Stromal cell of bone marrow (primary cell): ENCODE results near the gene POU2F2.
A peak's percentile ranks its signal among the peaks of the same experiment; 100 is the strongest.

Experiments used
- DNase-seq: peaks from one replicate; pipeline ENCODE4 v3.0.0-alpha.2; 2012; ENCODE audit warnings: low read depth

Gene POU2F2

DNA sequence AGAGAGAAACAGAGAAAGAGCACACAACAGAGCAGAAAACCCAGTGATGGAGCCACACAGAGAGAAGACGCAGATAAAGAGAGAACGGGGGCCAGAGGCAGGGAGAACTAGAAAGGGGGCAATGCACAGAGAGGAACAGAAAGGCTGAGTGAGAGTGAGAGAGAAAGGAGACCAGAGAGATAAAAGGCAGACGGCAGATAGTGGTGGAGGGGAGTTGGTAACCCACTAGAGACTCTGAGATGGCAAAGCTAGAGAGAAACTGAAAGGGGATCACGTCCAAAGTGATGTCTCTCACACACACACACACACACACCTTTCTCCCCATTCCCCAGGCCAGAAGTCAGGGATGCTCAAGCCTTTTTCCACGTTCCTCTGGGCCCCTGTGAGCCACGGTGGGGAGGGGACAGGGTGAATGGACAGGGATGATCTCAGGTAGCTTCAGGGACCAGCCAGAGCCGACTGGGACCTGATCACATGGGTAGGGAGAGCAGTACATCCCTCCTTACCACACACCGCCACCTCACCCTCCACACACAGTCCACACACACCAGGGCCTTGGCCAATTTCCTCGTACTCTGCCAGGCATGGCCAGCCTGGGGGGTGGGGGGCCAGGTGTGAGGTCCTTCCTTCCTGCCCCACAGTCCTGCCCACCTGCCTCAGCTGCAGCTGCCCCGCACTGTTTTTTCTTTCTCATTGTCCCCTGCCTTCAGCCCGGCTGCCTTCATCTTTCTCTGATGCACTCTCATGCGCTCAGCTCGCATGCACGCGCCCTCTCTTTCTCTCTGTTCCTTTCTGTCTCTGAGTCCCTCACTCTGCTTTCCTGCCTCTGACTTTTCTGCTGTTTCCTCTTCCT, 22.5 kb upstream of the POU2F2 start:
- no peak for DNase-seq

DNA sequence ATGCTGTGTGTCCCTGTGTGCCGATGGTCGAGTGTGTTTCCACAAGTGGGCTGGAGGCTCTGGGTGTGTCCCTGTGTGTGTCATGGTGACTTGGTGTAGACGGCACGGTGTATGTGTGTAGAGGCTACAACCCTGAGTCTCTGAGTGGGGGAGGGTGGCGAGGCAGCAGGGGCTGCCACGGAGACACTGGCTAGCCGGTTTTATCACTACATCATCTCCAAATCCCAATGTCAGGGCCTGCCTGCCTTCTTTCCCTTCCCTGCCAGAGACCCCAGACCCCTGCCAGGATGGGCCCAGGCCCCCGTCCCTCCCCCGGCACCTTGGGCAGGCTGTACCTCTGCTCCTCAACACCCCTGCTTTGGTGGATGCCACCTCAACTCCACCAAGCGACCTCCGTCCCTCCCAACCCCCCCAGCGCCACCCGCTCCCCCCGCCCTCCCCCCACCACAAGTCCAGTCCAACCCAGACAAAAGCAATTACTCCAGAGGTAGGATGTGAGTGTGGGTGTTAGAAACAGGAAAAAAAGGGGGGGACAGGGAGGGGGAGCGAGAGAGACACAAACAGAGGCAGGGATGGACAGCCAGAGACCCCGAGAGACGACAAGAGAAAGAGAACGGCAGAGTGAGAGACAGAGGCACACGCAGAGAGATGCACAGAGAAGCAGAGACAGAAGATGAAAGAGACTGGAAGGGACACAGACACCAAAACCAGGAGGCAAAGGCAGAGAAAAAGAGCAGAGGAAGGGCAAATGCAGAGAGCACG, 21.6 kb upstream of the POU2F2 start:
- DNase-seq, result no peak

DNA sequence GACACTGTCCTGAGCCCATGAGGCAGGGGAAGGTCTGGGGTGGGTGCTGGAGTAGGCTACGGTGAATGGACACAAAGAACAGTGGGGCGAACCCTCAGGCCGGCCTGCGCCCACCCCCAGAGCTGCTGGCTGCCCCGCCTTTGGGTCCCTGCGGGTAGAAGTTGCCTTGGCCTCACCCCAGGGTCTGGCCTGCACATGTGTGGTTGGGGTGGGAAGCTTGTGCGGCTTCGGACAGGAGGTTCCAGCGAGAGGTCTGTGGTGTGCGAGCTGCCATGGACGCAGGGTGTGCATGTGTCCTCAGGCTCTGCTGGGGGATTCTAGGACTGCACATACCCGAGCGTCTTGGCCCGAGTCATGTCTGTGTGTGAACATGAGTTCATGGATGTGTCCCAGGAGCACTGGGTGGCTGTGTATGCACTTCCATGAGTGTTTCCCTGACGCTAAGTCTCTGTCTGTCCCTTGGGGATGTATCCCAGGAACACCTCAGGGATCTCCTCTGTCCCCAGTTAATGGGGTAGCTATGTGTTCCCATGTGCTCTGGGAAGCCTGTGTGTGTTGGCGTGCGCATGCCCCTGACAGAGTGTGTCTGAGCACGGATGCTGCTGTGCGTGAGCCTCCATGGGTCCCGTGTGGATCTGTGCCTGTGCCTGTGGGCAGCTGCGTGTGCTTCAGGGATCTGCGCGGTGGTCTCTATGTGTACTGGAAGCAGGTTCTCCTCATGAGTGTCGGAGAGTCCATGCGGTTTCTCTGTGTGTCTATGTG, 20.8 kb upstream of the POU2F2 start:
- no peak for DNase-seq

DNA sequence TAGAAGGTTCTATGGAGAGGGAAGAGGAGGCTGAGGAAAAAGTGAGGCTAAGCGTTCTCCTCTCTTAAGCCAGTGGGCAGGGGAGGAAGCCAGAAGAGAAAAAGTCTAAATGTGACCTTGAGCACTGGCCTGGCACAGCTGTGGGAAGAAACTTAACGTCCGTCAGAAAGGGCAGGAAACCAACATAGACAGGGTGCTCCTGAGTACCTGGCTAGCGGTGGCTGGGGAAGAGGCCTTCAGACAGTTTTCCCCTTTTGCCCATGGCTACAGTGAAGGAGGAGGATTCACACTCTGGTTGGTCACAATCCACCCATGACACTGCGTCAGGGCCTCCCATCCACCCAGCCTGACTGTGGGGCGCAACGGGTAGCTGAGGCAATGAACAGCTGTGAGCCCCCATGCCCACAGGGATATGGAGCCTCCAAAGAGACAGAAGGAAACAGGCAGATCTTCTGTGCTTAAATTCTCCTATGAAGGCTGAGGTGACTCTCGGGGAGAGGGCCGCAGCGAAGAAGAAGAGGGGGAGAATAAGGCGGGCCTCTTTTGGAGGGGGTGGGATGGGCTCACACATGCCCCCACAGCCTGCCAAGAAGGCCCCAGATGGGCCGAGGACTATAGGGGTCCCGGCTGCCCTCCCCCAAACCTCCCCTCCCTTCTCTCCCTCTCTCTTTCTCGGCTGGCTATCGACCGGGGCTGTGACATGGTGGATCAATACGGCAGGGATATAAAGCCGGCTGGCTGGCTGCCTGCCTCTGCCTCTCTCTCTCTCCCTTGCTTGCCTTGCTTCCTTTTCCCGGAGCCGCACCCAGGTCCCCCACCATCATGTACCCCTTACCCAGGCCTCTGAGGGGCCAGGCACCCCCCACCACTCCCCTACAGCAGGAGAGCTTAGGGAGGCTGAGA, 19.8 kb upstream of the POU2F2 start:
- DNase-seq, result no peak

DNA sequence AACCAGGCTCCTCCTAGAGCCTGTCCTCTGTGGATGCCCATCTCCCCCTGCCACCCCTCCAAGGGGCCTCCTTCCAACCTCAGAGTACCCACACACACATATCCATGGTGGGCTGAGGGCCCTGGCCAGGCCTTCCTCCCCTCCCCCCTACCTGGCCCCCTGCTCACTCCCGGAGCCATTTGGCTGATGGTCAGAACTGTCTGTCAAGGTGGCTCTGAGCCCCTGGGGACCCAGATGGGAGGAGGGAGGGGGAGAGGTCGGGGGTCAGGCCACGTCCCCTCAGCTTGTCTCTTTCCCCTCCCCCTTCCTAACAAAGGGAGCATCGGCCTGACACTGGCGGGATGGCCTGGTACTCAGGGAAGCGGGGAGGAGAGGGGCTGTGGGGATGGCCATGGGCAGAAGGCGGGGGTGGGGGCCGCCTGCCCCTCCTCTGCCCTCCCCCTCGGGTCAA, 18.7 kb upstream of the POU2F2 start:
- no peak for DNase-seq

DNA sequence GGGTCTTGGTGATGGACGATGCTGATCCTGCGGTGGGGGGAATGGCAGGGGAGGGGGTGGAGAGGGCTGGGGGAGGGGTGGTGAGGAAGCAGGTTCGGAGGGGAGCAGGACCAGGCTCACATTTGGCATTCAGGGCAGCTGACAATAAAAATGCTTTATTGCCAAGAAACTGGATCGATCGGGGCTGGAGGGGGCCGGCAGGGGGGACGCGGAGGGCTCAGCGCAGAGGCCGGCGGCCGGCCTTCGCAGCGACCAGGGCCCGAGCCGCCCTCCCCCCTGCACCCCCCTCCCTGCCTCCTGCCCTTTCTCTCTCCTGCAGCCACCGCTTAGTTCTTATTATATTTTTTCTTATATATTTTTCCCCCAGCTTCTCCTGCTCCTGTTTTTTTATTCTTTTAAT, 18.1 kb upstream of the POU2F2 start:
- no peak for DNase-seq

DNA sequence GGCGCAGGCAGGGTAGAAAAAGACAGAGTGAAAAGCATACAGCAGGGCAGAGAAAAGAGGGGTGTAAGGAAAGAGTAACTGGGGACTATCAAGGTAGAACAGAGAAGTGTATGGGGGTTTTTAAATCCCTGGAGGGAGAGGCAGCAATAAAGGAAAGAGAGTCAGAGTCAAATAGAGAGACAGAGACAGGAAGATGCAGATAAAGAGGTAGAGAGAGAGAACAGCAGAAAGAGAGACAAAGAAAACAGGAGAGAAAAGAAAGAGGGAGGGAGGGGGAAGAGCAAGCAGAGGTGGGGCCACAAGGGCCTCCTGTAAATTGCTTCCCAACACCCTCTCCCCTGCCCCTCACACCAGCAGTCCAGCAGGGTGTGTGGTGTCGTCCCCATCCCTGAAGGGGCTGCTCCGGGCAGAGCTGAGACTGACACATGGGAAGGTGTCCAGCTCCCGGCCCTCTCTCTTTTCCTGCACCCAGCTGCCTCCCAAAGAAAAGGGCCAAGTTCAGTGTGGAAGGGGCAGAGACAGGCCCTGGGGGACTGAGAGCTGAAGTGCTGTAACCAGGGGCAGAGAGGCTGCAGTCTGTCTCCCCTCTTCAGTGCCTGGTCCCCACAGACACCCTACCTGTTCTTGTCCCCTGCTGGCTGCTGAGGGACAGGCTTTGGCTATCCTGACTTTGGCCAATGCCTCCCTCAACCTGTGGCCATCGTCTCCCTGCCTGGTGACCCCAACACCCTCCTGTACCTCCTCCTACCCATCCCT, 17.4 kb upstream of the POU2F2 start:
- no peak for DNase-seq

DNA sequence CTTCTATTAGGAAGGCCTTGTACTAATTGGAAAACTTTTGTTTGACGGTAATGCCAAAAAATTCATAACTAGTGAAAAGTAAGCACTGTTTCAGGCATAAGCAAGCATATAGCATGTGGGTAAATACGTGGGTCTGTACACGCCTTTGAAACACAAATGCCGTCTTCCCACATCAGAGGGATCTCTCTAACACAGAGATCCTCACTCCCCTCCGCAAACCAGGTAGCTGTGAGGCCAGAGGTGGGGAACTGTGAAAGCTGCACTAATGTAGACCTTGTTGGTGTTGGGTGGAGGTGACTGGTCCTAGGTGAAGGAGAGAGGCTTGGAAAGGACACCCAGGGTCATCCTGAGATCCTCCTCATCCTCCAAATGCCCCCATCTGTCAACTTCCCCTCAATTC, 16.0 kb upstream of the POU2F2 start:
- no peak for DNase-seq

DNA sequence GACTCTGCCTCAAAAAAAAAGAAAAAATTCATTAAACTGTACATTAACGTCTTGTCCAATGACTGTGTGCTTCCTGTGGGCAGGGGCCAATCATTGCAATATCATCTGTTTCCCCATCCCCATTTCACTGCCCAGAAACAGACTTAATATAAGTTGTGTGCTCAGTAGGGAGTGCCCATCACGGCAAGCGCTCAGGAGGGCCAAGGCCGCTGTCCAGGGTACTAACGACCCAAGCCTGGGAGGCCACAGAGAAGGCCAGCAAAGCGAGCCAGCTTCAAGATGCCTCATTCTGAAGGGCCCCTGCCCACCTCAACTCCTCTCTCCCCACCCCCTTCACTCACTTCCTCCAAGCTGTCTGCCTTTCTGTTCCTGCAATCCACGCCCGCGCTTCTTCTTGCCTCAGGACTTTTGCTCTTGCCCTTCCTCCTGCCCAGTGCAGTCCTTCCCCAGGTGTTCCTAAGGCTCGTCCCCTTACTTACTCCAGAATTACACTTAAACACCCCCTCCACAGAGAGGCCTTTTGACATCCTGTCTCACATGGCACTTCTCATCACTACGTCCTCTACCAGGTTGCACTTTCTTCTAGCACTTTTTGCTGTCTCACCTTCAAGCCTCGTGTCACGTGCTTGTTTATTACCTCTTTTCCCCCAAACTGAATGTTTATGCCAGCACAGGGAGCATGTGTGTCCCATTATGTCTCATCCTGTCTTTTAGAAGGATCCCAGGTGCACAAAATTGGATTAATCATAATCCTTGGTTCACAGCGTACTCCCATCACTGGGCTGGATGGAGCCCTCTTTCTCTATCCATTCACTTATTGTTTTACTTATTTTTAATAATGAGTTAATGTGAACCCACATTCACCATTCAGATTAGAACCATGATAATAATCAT, 11.3 kb upstream of the POU2F2 start:
- no peak for DNase-seq

DNA sequence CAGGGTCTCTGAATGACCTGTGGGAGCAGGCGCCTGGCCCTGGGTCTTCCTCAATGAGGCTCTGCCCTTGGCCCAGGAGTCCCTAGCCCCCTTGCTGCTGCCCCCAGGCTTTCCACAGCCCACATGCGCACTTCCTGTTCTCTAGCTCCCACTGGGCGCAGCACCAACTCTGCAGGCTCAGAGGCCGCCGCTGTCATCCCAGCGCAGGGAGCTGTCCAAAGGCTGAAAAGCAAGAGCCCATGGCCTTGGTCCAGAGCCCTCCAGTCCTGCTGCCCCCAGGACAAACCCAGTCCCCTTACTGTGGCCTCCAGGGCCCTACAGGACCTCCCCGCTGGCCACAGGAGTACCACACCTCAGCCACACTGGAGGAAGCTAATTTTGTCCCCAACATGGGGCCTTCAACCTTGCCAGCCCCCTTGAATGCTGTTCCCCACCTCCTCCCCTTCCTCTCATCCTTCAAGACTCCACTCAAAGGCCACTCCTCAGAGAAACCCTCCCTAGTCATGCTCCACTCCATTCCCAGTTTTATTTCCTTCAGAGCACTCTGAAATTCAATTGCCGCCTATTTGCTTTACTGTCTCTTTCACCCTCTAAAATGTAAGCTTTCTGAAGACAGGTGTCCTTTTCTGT, 8.0 kb upstream of the POU2F2 start:
- peak; percentile 43 for DNase-seq

DNA sequence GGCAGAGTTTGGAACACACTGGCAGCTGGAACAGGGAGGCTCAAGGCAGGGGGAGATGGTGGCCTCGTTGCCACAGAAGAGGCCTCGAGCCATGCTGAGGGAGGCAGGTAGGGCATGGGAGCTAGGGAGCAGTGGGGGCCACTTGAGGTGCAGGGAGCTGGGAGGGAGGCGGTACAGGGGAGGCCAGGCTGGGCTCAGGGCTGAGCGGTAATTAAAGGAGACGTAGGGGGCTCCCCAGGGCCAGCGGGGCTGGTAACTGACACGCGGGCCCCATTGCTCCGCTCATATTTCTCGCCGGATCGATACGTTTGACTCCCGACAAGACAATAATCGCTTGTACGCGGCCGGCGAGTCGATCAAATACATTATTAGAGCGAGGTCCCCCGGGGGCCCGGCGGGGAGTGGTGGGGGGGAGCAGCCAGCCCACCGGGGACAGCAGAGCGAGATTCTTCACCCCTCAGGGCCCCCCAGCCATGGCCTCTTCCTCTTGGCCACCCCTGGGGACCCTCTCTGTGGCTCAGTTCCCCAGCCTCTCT, 2.4 kb upstream of the POU2F2 start:
- no peak for DNase-seq

DNA sequence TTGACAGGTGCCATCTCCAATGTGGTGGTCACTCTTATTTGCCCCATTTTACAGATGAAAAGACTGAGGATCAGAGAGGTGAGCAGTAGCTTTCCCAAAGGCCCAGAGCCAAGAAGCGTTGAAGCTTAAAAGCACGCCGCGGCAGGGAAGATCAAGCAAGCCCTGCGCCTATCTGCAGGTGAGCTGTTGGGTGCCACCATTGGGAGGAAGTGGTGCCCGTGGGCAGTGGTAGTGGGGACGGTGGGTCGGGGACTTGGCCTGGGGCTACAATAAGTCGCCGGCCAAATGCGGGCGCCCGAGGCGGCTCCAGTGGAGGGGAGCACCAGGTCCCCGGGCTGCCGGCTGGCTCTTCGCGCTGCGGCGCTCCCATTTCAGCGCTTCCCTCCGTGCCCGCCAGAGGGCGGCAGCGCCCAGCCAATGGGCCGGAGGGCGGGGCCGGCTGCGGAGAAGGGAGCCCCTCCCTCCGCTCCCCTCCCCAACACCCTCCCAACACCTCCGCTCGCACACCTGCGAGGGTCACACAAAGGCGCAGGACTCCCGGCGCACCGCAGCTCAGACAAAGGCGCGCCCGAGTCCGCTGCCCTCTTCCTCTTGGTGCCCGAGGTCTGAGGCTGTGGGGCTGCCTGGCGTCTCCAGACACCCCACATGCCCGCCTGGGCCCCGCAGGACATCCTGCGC, 744 bp upstream of the POU2F2 start:
- no peak for DNase-seq

DNA sequence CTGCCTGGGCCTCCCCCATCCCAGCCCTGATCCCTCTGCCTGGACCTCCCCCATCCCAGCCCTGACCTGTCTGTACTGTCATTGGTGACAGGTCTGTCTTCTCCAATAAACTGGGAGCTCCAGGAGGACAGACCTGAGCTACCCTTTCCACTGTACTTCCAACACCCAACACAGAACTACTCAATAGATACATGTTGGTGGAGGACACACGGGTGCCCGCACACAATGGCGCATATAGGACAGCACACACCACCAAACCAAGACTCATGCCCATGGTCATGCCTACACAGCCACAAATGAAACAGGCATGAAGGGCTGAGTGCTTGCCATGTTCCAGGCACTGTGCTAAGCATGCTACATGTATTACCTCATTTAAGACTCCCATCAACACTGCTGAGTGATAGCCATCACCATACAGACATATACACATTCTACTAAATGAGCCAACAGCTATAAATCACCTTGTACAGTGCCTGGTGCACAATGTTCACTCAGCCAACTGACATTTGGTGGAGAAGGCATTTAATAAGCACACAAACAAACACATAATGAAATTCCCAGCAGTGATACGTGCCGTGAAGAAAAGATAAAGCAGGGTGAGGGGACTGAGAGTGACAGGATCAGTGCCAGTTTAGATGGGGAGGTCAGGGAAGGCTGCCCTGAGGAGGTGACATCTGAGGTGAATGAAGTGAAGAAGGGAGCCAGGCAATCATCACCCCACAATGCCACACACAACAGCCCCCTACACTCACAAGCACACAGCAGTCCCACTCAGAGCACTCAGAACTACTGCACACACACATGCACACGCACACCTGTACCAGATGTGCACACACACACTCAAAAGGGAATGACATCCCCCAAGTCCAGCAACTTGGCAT, 857 bp downstream of the POU2F2 start:
- DNase-seq, result no peak

DNA sequence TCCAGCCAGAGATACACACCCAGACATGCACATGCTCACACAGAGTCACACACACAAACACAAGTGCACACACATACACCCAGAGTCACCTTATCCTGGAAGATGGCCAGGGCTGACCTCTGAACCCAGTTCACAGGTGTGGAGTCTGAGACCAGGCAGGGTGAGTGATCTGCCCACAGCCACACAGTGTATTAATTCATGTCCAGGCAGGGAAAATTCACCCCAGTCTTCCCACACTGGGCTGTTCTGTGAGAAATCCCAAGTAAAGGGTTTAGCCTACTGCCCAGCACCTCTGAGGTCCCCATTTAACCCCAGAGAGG, 2.0 kb downstream of the POU2F2 start:
- DNase-seq, result no peak

DNA sequence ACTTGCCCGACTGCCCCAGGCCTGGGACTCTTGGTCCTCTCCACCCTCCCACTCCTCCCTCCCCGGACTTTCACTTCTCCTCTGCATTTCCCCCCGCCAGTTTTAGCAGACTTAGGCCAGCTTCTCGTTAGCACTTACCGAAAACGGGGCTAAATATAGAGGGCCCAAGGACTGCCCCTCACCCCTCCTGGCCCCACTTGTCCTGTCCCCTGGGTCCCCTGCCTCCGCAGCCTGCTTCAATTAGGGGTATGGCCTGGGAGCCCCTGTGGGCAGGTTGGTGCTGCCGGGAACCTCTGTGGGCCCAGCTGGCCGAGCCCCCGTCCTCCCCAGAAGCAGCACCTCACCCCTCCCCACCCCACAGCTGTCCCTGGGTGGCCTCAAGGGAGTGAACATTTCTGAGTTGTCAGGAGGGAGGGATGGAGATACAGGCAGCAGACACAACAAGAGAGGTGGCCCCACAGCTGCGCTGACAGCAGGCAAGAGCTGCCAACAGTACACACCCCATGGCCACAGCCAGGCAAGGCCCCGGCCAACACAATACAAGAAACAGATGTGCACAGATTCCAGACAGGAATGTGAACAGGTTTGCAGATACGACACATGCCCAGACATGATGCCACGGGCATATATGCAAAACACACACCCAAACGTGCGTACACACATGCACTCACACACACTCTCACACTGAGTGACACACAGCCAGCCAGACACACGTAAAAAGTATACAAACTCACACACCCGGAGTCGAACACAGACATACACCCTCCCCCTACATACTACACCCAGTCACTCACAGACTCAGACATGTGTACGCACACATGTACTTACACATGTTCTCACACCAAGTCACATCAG, 2.6 kb downstream of the POU2F2 start:
- no peak for DNase-seq

DNA sequence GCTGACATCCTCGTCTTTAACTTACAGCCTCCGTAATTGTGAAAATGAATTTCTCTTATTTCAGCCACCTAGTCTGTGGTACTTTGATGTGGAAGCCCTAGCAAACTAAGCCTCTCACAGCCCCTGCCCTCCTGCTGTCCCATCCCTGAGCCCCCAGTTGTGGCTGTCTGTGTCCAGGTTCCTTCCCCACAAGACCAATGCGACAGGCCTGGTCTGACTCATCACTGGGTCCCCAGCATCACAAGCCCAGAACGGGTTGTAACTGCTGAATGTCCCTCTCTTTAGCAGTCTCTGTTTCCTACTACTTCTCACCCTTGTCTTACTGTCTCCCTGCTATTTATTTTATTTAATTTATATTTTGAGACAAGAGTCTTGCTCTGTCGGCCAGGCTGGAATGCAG, 5.7 kb downstream of the POU2F2 start:
- DNase-seq, result no peak

DNA sequence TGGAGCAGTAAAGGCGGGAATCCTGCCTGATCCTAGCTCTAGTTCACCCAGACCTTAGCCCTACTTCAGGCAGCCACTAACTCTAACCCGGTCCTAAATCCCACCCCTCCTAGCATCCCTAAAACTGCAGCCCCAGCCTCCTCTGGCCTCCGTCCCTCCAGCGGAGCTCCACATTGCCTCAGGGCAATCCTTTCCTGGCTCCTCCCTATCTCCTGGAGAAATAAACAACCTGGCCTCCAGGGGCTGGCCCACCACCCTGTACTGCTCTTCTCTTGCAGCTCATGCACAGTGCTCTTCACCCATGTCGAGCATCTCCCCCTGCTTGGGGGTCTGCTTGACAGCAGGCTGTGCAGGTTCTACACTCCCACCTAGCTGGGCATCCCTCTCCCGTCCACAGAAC, 6.7 kb downstream of the POU2F2 start:
- no peak for DNase-seq
